Measurements from ENCODE around the gene RNF150.
A peak's percentile ranks its signal among the peaks of the same experiment; 100 is the strongest.

The RNF150 gene

GRCh38 chr4:141022111-141022695 is 111.1 kb downstream of the RNF150 start:
- peak overlapping the region; percentile 59 for H3K4me2 ChIP-seq (ENCODE audit: low read depth, low read length, poor library complexity, severe bottlenecking)
- H3K79me2 ChIP-seq (ENCODE audit: insufficient read depth, low read length) = peaks cover 6% of the 10 kb centered on the region; the same call in 1 of the 2 replicates

GRCh38 chr4:141021397-141022110 is 111.7 kb downstream of the RNF150 start:
- Histone ChIP-seq H3K36me3 (ENCODE audit: insufficient read depth, low read length) (no peaks in the 10 kb centered on the region), H3K79me2 (ENCODE audit: insufficient read depth, low read length) (peaks cover 6% of the 10 kb centered on the region; the same call in 1 of the 2 replicates), H3F3A (ENCODE audit: low read depth) (peaks cover 5% of the 10 kb centered on the region; the same call in 1 of the 2 replicates), H3K9ac (ENCODE audit: low read depth, low read length, poor library complexity, severe bottlenecking) (peak overlapping the region; percentile 30), H3K9me2 (replicated peaks; ENCODE audit: low read depth, low read length) (no peaks in the 10 kb centered on the region), H3K4me1 (ENCODE audit: insufficient read depth, low read length, poor library complexity, severe bottlenecking) (peaks cover 32% of the 10 kb centered on the region), H2AFZ (ENCODE audit: low read length) (peak overlapping the region; percentile 0), H4K20me1 (ENCODE audit: insufficient read depth, low read length, poor library complexity, severe bottlenecking) (no peaks in the 10 kb centered on the region), H3K4me3 (ENCODE audit: low read length, poor library complexity, severe bottlenecking) (peak overlapping the region; percentile 38), H3K27me3 (ENCODE audit: insufficient read depth, low read length, poor library complexity, severe bottlenecking) (no peaks in the 10 kb centered on the region), H3K4me2 (ENCODE audit: low read depth, low read length, poor library complexity, severe bottlenecking) (peak overlapping the region; percentile 59), H3K9me3 (ENCODE audit: insufficient read depth, low read depth, low read length) (no peaks in the 10 kb centered on the region)
- TF ChIP-seq EZH2phosphoT487 (IDR thresholded peaks at IDR 0.05; ENCODE audit: borderline replicate concordance) (no peak), CTCF (conservative IDR thresholded peaks at IDR 0.05; ENCODE audit: low read length) (no peak)

More at GRCh38 chr4:141022111-141022695, 111.1 kb downstream of the RNF150 start:
- Histone ChIP-seq H3K4me1 (ENCODE audit: insufficient read depth, low read length, poor library complexity, severe bottlenecking) (peaks cover 32% of the 10 kb centered on the region), H3F3A (ENCODE audit: low read depth) (peaks cover 5% of the 10 kb centered on the region; the same call in 1 of the 2 replicates), H3K36me3 (ENCODE audit: insufficient read depth, low read length) (no peaks in the 10 kb centered on the region), H3K9me3 (ENCODE audit: insufficient read depth, low read depth, low read length) (no peaks in the 10 kb centered on the region), H3K27me3 (ENCODE audit: insufficient read depth, low read length, poor library complexity, severe bottlenecking) (no peaks in the 10 kb centered on the region), H2AFZ (ENCODE audit: low read length) (peak overlapping the region; percentile 0; the same call in 1 of the 2 replicates), H3K9me2 (replicated peaks; ENCODE audit: low read depth, low read length) (no peaks in the 10 kb centered on the region), H4K20me1 (ENCODE audit: insufficient read depth, low read length, poor library complexity, severe bottlenecking) (no peaks in the 10 kb centered on the region), H3K4me3 (ENCODE audit: low read length, poor library complexity, severe bottlenecking) (peak overlapping the region; percentile 38), H3K9ac (ENCODE audit: low read depth, low read length, poor library complexity, severe bottlenecking) (peak overlapping the region; percentile 30)
- TF ChIP-seq CTCF (conservative IDR thresholded peaks at IDR 0.05; ENCODE audit: low read length) = no peak
- TF ChIP-seq EZH2phosphoT487 (IDR thresholded peaks at IDR 0.05; ENCODE audit: borderline replicate concordance) = no peak

- TF ChIP-seq CTCF (conservative IDR thresholded peaks at IDR 0.05; ENCODE audit: low read length) (no peak), EZH2phosphoT487 (IDR thresholded peaks at IDR 0.05; ENCODE audit: borderline replicate concordance) (no peak)
Observed at GRCh38 chr4:141020801-141021261, 112.4 kb downstream of the RNF150 start.

More at GRCh38 chr4:141020801-141021261, 112.4 kb downstream of the RNF150 start:
- Histone ChIP-seq H3K4me3 (ENCODE audit: low read length, poor library complexity, severe bottlenecking) (no peak overlapping the region), H3K36me3 (ENCODE audit: insufficient read depth, low read length) (no peaks in the 10 kb centered on the region), H3K27me3 (ENCODE audit: insufficient read depth, low read length, poor library complexity, severe bottlenecking) (no peaks in the 10 kb centered on the region), H3K4me2 (ENCODE audit: low read depth, low read length, poor library complexity, severe bottlenecking) (peak overlapping the region; percentile 59), H3F3A (ENCODE audit: low read depth) (peaks cover 5% of the 10 kb centered on the region; the same call in 1 of the 2 replicates), H3K9me2 (replicated peaks; ENCODE audit: low read depth, low read length) (no peaks in the 10 kb centered on the region), H4K20me1 (ENCODE audit: insufficient read depth, low read length, poor library complexity, severe bottlenecking) (no peaks in the 10 kb centered on the region), H2AFZ (ENCODE audit: low read length) (no peak overlapping the region), H3K79me2 (ENCODE audit: insufficient read depth, low read length) (peaks cover 6% of the 10 kb centered on the region; the same call in 1 of the 2 replicates), H3K9me3 (ENCODE audit: insufficient read depth, low read depth, low read length) (no peaks in the 10 kb centered on the region), H3K9ac (ENCODE audit: low read depth, low read length, poor library complexity, severe bottlenecking) (peak overlapping the region; percentile 30), H3K4me1 (ENCODE audit: insufficient read depth, low read length, poor library complexity, severe bottlenecking) (peaks cover 32% of the 10 kb centered on the region)
